ENCODE data around the gene AIPL1.

DNA sequence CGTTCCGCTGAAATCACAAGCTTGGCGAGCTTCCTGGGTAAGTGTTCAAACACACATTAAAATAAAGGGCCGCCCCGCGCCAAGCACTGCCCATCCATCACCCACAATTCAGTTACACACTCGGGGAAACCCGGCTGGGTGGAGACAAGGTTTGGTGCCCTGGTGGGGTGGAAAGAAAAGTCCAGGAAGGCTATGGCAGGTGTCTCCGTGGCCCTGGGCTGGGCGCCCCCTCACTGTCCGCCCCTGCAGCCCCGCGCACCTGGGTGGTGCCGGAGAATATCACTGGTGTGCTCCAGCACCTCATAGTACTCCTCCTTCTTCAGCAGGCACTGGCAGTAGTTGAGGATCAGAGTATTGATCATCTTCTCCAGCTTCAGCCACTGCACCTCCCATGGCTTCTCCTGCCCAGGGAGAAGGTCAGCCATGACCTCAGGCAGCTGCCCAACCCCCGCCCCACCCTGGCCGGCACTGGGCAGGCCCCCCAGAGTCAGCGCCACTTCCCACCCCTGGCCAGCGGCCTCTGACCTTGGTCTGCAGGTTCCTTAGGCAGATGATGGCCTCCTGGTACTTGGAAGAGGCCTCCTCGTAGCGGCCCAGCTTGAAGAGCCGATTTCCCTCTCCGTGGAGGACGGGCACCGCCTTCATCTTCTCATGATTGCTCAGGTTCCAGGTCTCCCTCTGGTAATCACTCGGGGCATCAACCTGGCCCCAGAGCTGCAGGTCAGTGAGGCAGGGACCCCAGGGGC, 8.4 kb downstream of the AIPL1 start:
- TF ChIP-seq, protein P1, sequence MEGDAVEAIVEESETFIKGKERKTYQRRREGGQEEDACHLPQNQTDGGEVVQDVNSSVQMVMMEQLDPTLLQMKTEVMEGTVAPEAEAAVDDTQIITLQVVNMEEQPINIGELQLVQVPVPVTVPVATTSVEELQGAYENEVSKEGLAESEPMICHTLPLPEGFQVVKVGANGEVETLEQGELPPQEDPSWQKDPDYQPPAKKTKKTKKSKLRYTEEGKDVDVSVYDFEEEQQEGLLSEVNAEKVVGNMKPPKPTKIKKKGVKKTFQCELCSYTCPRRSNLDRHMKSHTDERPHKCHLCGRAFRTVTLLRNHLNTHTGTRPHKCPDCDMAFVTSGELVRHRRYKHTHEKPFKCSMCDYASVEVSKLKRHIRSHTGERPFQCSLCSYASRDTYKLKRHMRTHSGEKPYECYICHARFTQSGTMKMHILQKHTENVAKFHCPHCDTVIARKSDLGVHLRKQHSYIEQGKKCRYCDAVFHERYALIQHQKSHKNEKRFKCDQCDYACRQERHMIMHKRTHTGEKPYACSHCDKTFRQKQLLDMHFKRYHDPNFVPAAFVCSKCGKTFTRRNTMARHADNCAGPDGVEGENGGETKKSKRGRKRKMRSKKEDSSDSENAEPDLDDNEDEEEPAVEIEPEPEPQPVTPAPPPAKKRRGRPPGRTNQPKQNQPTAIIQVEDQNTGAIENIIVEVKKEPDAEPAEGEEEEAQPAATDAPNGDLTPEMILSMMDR (IDR thresholded peaks at IDR 0.05 in 8 of 11, conservative IDR thresholded peaks at IDR 0.05 in 3 of 11): no peak
- TF ChIP-seq POLR2A (IDR thresholded peaks at IDR 0.05) (no peak), POLR2AphosphoS5 (IDR thresholded peaks at IDR 0.05) (no peak)
